HG03039 (cell line): ENCODE data around the gene RSPO1.
"Not testable (repeated sequence)": the region's sequence is repeated elsewhere in the genome, so short reads cannot be mapped to it uniquely, and the experiment has no call there.

Experiments used
- ATAC-seq: cut with Tn5 transposase; IDR thresholded peaks from one replicate; pipeline ENCODE4 v1.9.1; 2021; ENCODE audit warnings: mild to moderate bottlenecking, moderate library complexity; ENCODE audit not compliant: unreplicated experiment

Gene RSPO1, protein sequence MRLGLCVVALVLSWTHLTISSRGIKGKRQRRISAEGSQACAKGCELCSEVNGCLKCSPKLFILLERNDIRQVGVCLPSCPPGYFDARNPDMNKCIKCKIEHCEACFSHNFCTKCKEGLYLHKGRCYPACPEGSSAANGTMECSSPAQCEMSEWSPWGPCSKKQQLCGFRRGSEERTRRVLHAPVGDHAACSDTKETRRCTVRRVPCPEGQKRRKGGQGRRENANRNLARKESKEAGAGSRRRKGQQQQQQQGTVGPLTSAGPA

DNA sequence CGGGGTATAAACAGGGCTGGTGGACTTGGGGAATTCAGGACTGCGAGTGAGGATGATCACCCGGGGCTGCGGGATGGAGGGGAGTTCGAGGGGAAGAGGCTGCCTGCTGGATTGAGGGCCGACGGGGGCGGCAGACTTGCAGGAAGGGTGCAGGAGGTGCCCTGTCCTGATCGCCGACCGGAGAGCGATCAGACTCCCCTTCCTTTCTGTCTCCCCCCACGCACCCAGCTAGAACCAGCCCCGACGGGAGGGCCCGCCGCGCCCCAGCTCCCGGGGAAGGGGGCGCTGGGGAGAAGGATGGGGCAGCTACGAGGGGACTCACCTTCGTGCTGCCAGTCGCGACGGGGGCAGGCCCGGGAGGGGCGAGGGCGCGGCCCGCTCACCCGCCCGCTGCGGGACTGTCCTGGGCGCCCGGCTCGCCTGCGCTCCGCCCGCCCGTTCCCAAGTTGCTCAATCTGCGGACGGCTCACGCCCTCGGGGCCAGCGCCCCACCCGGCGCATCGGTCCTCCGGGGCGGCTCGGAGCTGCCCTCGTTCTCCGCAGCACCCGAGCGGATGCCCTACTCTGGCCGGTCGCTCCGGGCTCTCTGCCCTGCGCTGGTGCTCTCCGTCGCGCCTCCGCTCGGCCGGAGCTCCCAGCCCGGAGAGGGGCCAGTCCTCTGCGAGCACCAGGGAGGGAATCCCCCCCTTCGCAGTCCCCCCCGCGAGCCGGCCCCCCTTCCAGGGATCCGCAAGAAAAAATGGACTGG is at the start of gene RSPO1:
RSPO1 (minus strand) TSS at position 649 of the 748 bp plus-strand sequence. CDS start 5,231 bp downstream, outside the sequence.
- ATAC-seq = no peak

DNA sequence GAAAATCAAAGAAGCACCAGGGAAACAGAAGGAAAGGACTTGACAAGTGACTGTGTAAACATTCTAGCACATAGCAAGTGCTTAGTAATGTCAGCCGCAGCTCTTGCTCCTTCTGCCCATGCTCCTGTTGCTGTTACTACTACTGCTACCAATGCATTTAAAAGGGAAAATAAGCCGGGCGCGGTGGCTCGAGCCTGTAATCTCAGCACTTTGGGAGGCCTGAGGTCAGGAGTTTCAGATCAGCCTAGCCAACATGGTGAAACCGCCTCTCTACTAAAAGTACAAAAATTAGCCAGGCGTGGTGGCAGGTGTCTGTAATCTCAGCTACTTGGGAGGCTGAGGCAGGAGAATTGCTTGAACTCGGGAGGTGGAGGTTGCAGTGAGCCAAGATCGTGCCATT is 49.5 kb upstream of the RSPO1 start:
- not testable (repeated sequence) for ATAC-seq

DNA sequence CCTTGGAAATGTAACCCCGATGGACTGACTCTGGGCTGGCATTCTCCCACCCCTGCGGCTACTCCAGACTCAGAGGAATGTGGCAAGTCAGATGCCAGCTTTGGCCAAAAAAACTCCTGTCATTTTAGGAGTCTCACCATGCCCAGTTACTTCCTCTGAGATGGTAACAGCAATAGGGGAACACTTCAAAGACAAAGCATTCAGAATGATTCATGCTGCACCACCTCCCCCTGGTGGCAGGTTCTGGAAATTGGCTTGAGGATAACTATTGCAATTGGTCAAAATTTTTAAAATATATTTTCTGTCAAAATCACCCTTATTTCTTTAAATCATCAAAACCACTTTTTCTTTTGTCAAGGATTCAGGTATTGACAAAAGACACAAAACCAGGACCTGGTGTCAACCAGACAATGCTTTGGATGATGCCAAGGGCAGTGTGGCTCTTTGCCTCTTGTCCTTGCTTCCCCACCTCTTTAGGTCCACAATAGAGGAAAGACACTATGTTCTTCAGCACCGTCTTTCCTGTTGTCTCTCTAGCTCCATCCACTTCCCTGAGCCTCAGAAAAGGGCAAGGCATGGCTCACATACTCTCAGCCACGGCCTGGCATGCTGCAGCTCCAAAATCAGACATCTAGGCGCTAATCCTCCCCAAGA is 47.8 kb upstream of the RSPO1 start:
- no peak for ATAC-seq

DNA sequence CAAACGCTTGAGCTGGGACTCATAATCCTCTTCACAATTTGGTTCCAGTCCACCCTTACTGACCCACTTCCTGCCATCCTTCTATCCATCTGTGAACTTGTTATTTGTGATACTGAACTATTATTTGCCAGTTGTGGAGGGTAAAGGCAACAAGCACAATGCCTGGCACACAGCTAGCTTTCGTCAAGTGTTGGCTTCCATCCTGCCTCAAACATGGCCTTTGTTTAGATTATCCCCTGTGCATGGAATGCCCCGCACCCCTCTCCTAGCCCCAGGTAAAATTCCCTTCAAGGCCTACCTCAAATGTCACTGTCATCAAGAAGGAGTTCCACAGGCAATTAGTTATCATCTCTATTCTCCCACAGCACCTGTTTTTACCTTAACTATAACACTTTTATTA is 46.2 kb upstream of the RSPO1 start:
- no peak for ATAC-seq

DNA sequence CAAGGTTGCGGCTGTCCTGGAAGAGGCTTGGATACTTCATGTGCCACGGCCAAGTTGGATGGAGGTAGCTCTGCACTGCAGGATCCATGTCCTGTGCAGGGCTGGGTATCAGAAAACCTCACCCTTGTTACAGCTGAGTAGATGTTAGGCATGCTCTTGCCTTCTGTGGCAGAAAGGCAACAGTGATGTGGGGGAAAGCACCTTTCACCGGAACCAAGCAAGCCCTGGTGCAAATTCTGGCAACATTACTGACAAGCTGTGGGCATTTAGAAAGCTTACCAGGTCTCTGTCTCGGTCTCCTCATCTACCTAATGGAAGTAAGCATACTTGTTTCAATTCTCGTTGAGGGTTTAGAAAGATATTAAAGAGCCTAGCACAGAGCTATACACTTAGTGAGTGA is 43.1 kb upstream of the RSPO1 start:
- ATAC-seq = no peak

DNA sequence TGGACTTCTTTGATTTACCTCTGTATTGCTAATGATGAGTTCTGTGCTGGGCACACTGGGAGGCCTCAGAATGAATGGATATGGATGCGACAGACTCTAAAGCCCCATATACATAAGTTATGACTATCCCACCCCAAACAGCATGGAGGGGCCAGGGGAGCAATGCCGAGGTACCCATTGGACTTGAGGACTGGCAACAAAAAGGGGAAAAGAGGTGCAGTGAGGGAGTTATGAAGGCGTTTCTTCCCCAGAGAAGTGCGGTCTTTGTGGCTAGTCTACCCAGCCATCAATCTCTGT is 42.4 kb upstream of the RSPO1 start:
- ATAC-seq = no peak

DNA sequence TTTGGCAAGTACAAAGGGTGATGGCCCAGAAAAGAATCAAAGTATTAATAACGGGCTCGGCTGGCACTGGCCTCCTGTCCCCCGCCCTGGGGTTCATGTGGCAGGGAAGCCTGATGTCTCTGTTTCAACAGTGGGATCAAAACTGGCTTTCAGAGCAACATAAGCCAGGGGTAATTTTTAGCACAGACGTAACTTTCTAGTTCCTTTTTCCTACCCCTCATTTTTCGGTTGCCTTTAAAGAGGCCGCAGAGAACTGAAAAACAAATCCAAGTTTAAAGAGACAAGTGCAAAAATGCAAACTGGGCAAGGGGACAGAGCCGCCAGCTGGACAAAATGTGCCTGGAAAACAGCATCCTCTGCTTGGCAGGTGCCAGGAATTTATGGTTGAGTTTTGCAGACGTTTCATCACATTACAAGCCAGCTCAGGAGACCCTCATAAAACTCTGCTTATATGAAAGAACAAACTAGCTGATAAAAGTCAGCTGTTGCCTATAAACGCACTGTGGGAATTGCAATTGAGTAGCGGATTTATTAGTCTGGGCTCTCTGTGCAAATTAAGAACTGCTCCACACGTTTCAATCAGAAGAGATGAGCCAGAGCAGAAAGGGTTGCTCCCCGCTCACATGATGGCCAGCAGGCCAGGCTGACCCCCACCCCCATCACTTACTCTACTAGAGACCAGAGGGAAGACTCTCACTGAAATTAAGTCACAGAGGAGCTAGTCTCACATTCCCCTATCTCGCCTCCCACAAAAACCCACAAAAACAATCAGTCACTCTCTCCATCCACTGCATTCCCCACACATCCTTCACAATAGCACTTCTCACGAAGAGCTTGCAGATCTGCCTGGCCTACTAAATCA is 41.8 kb upstream of the RSPO1 start:
- no peak for ATAC-seq

DNA sequence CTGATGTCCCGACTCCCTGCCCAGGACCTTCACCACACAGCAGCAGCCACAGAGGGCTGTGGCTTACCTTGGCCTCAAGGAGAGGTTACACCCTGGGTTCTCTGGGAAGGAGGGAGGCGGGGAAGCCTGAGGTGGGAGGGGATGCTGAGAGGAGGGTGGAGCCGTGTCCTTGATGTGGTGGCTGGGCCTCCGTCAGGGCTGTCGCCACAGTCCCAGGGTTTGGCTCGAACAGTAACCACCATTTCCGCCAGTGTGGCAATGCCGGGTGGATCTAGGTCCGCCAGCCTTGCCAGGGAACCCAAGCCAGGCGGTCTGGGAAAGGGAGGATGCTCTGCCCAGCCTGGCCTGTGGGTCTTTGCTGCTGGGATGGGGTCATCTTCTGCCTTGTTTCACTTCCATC is 39.2 kb upstream of the RSPO1 start:
- no peak for ATAC-seq

DNA sequence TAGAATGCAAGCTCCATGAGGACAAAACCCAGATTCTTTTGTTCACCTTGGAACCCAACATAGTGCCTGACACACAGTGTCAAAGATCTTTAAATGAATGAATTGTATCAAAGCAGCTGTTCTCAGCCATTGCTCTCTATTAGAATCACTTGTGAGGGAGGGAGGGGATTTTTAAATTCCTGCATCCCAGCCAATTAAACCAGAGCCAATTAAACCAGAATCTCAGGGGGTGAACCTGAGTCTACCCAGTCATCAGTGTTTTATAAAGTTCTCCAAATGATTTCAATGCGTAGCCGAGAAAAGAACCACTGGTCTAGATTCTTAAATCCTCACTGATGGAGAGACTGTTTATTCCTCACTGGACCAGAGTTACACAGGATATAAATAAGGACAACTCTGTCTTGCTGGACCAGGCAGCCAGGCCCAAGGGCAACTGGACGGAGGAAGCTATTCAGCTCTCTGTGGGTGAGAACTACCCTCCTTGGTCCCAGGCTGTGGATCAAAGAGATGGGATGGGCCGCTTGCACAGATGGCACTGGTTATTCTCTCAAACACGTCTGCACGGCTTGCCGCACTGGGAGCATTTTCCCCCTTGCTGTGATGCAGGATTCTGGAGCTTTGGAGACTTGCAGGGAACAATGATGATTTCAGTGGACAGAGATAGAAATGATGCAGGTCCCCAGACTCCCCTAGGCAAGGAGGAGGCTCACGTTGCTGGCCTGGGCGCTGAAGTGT is 37.6 kb upstream of the RSPO1 start:
- no peak for ATAC-seq

DNA sequence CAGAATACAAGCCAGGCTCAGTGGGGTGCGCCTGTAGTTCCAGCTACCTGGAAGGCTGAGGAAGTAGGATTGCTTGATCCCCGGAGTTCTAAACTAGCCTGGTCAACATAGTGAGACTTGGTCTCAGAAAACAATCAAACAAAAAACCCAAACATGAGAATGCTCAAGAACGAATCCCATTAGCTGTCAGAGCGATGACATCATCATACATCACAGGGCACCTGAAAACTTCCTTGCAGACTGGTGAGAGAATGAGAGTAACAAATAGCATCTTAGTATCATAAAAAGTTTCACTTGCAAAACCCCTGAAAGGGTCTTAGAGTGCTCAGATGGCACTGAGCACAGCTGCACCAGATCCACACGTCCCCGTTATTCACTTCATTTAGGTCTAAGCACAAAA is 36.6 kb upstream of the RSPO1 start:
- no peak for ATAC-seq

DNA sequence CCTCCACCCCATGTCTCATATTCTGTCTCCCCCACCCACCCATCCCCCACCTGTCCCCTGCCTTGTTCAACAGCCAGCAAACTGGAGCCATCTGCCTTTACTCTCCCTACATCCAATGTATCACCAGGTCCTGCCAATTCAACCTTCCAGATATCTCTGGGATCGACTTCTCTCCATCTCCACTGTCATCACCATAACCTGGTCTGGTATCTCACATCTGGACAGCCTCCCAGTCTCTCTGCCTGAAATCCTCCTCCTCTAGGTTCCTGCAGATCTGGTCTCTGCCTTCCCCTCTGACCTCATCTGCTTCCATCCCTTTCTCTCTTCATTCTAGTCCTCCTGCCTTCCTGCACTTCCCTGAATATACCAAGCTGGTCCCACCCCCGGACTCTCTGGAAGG is 35.4 kb upstream of the RSPO1 start:
- ATAC-seq = no peak

DNA sequence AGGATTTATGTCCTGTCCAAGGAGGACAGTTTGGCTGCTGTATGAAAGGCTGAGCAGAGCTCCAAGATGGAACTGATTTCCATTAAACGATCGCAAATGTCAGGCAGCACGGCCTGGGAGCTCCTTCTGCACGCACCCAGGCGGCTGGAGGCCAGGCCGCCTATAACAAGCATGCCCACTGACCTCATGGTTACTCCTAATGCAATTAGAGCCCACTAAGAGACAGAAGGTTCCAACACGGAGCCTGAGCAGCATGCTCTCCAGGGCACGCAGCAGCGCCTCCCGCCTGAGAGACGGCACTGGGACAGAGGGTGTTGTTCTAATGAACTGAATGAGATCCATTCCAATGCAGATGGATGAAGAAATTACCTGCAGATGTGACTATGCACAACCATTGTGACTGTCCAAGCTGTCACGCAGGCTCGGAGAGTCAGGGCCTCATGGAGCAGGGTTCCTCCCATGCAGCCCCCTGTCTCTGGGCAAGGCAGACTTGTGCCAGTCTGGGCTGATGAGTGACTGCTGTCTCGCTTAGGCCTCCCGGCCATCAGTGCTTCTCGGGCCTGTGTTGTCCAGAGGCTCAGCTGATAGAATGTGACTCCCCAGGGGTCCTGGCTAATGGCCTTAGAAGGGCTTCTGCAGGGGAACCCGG is 32.5 kb upstream of the RSPO1 start:
- ATAC-seq = no peak

DNA sequence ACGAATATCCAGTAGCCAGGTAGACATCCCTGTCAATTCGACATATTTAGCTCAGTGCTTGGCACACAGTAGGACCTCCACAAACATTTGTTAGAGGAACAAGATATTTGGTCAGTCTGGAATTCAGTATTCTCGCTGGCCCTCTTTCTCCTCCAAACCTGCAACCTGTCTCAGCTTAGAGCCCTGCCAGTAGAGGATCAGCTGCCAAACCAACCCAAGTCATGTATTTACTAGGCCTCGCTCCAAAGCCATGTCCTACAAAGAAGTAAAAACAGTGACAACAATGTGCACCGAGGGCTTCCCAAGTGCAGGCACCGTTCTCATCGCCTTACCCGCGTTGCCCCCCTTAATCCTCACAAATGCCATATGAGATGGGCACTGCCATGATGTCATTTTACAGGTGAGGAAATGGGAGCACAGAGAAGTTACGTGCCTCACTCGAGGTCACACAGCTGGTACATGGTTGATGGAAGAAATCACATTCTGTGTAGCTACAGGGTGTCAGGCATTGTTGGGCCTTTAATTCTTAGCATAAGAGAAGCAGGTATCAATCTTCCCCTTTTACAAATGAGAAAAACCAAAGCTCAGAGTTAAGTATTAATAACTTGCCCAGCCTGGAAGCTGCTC is 31.7 kb upstream of the RSPO1 start:
- ATAC-seq = no peak

DNA sequence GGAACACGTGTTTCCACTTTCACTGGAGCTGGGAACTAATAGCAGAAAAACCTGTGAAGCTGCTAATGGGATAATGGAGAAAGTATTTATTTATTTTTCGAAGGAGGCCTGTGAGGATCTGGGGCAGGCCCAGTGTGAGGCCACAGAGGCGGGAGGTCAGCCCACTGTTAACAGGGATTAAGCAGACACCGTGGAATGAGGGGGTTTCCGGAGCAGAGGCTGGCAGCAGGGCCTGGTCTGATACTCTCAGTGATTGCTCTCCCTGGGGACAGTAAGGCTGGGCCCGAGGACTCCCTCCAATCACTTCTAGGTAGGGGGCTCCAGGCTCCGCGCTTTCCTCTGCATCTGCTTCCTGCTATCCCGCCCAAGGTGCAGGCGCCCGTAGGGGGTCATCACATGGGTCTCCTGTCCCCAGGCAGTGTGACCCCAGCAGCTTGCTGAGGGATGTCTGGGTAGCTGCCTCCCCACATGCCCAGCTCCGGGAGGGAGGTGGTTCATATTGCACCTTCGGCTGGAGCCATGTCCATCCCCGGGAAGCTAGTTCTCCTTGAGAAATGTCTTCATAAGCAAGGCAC is 28.8 kb upstream of the RSPO1 start:
- no peak for ATAC-seq

DNA sequence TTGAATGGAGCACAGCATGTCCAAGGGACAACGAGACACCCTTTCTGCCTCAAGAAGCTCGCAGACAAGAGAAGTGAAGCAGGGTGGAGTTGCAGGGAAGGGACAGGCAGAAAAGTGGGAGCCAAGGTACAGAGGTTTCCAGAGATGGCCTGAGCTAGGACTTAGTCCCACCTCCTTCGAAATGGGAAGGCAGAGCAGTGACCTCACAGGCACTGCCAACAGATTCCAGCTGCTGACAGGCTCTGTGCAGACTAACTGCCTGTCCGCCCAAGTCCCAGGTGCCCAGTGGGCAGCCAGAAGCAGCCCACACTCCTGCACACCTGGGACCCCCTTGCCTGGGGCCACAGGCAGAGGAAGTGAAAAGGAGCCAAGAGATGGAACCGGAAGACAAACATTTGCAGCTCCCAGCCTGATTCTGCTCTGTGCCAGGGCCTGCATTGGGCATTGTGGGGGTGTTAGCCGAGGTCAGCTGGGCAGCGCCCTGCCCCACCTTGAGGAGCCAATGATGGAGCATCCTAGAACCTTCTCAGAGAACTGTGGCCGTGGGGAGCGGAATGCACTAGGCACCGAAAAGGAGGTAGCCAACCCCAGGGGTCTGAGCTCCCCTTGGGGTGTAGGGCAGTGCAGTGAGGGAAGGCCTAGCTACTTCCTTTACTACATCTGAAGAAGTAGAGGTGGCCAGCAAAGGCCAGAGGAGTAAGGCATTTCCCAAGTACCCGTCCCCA is 27.5 kb upstream of the RSPO1 start:
- ATAC-seq = no peak

DNA sequence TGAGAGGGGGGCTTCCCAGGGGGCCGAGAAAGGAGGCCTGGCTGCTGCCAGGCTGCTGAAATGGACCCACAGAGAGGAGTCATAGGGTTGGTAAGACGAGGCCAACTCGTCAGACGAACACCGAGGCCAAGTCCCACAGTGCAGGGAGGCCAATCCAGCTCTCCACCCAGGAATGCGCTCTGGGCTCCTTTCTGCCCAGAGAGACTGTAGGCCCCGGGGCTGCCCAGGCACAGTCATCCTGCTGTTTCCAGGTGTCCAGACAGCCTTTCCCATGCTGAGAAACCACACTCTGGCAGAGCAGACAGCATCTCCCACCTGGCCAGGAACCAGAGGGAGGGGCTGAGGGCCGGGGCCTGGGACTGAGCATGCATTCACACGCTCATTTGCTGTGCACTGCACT is 26.7 kb upstream of the RSPO1 start:
- ATAC-seq = no peak

DNA sequence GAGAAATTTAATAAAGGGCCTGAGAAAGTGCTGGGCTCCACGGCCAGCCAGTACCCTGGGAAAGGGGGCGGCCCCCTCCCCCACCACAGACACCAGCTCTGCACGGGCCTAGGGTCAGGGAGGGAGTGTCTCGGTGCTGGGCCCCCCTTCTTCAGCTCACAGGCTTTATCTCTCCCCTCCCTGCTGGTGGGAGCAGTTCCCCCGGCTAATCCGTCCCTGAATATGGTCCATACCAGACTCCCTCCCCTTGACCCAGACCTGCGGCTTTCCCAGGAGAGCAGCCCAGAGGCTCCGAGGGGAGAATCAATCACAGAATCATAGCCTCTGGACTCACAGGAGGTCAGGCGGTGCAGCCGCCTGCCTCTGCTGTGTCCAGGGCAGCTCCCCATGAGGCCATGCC is 26.0 kb upstream of the RSPO1 start:
- ATAC-seq = no peak

DNA sequence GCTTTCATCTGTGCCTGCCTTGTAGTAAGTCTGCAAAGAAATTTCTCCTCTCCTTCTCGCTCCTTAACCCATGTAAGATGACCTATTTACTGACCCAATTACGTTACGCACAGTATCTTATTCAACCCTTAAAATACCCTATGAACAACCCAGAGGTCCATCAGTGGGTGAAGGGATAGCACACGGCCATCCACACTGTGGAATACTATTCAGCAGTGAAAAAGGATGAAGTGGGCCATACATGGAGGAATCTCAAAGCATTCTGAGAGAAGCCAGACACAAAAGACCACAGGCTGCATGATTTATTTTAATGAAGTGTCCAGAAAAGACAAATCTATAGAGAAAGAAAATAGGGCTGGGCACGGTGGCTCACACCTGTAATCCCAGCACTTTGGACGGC is 23.8 kb upstream of the RSPO1 start:
- ATAC-seq = no peak
